Right lobe of liver (tissue), 6 donors: ENCODE results near the gene NTN4. TPM values are rescaled to one million over a fixed set of nuclear protein-coding genes. Genes with fewer than 3 reads are reported as not detected.
A peak's percentile ranks its signal among the peaks of the same experiment; 100 is the strongest.

Experiments
- ATAC-seq, 4 donors: fragments of 200-7000 bp; cut with Tn5 transposase; one replicate each; pipeline ENCODE4 v1.9.1; 2020; ENCODE audit warnings: mild to moderate bottlenecking in 4 of 4, moderate library complexity in 4 of 4
- DNase-seq, 3 donors: peaks; one replicate each; pipeline ENCODE4 v3.0.0-alpha.2; 2020
- H3K27ac ChIP-seq, 3 donors: fragments of 200-600 bp; one replicate each; pipeline ENCODE4 v1.8.0; 2022
- H3K27me3 ChIP-seq, 2 donors: fragments of 200-600 bp; one replicate each; pipeline ENCODE4 v1.8.0; 2022
- H3K36me3 ChIP-seq, 4 donors: fragments of 200-600 bp; sonication (generic) in 1 of 4; one replicate each; pipeline versions ENCODE4 v1.5.1 to v1.8.0; 2017 to 2022; ENCODE audit warnings: control low read depth in 1 of 4
- H3K4me1 ChIP-seq, 4 donors: fragments of 200-600 bp; sonication (generic) in 1 of 4; one replicate each; pipeline versions ENCODE4 v1.5.1 to v1.8.0; 2017 to 2022; ENCODE audit warnings: control low read depth in 1 of 4
- H3K4me3 ChIP-seq, 3 donors: fragments of 200-600 bp; one replicate each; pipeline ENCODE4 v1.8.0; 2022
- H3K9me3 ChIP-seq, 4 donors: fragments of 200-600 bp; sonication (generic) in 1 of 4; one replicate each; pipeline versions ENCODE4 v1.5.1 to v1.8.0; 2017 to 2022; ENCODE audit warnings: control low read depth in 1 of 4
- CTCF ChIP-seq, 4 donors: fragments of 200-600 bp in 3 of 4; fragments of 450-650 bp in 1 of 4; IDR thresholded peaks; one replicate each; pipeline versions ENCODE4 v1.5.1 to v1.8.0; 2016 to 2022; ENCODE audit warnings: antibody characterized with exemption in 4 of 4, mild to moderate bottlenecking in 2 of 4
- POLR2A ChIP-seq: fragments of 450-650 bp; IDR thresholded peaks from one replicate; pipeline ENCODE4 v1.6.1; 2017; ENCODE audit warnings: antibody characterized with exemption, mild to moderate bottlenecking
- WGBS: methylation state at CpG from one replicate; pipeline ENCODE4 v1.1.6; 2018; ENCODE audit warnings: low coverage, low lambda C conversion rate; ENCODE audit not compliant: insufficient coverage; ENCODE audit errors: missing lambda C conversion rate; 5-methylcytosine and 5-hydroxymethylcytosine counted together
- intact Hi-C, 2 donors: fragments of 100-400 bp; cut with DNase I; formaldehyde crosslinking; loops; one replicate each; pipeline versions ENCODE4 v1.11.2 to v1.14.1; 2022
- small RNA-seq, 2 experiments: library from RNA; depleted of rRNA; stranded (forward); fragments of <200 nt; gene quantifications; one replicate each; pipeline ENCODE3, GENCODE V24; 2016
- total RNA-seq, 6 experiments: library from RNA; depleted of rRNA in 2 of 6; stranded (reverse); fragments of >200 nt in 2 of 6; fragmentation: NEBNext Ultra II Directional in 3 of 6; extraction: Animal tissue kit (Norgen Biotek cat#: 25700) in 3 of 6; gene quantifications; one replicate each; pipeline versions ENCODE4 v1.1.0 to v1.2.4, GENCODE V29; 2016 to 2023
- donor health status: DM: no; HTN: yes; CAD: no.
- donor health status: DM: no; HTN: no; CAD: no.
- donor health status: DM: no; HTN: no; CAD: no.
- donor health status: DM: no; HTN: yes; CAD: no.
- donor health status: DM: no; HTN: yes; CAD: no.

NTN4 gene
- total RNA-seq, 6 experiments from 2014 or later = 14.7 to 28.7 (median 18.9) TPM

GRCh38 chr12:95613021-95613420 is 177.5 kb downstream of the NTN4 start:
- H3K27me3 ChIP-seq = no peaks in the 10 kb centered on the region
- H3K4me3 ChIP-seq = no peak overlapping the region
- H3K4me1 ChIP-seq = peaks cover 0 to 3% (median 1%) of the 10 kb centered on the region in 4 donors
- no peak for DNase-seq
- intact Hi-C loops = no loop called here
- ATAC-seq = no peak
- no peaks in the 10 kb centered on the region for H3K9me3 ChIP-seq
- H3K36me3 ChIP-seq = no peaks in the 10 kb centered on the region
- H3K27ac ChIP-seq = no peak overlapping the region
- TF ChIP-seq CTCF (IDR thresholded peaks at IDR 0.05) (no peak), POLR2A (no peak)
- WGBS = 91% methylated on average over 7 of the region's 7 CpGs

- H3K4me1 ChIP-seq = peaks cover 0 to 10% (median 4%) of the 10 kb centered on the region in 4 donors
- DNase-seq = no peak
- peak in 2 of 4 donors; percentile 37 to 75 for ATAC-seq
- intact Hi-C loops = no loop called here
- no peaks in the 10 kb centered on the region for H3K9me3 ChIP-seq
- no peaks in the 10 kb centered on the region for H3K36me3 ChIP-seq
- no peak overlapping the region for H3K27ac ChIP-seq
- no peak overlapping the region for H3K4me3 ChIP-seq
- TF ChIP-seq POLR2A (no peak), CTCF (IDR thresholded peaks at IDR 0.05) (no peak)
- 78% methylated on average over 2 of the region's 2 CpGs for WGBS
- no peaks in the 10 kb centered on the region for H3K27me3 ChIP-seq
Measured at GRCh38 chr12:95611676-95612309, 178.8 kb downstream of the NTN4 start.

- Histone ChIP-seq H3K36me3 (no peaks in the 10 kb centered on the region), H3K9me3 (no peaks in the 10 kb centered on the region), H3K27ac (peak overlapping the region in 1 of 3 donors; percentile 24), H3K4me1 (peaks cover 0 to 10% (median 4%) of the 10 kb centered on the region in 4 donors), H3K27me3 (no peaks in the 10 kb centered on the region), H3K4me3 (no peak overlapping the region)
- ATAC-seq = peak; percentile 76 to 88 (median 82)
- peak in 2 of 3 donors; percentile 50 to 65 for DNase-seq
- intact Hi-C loops = no loop called here
- peak in 1 of 4 donors; percentile 10 for TF ChIP-seq CTCF (IDR thresholded peaks at IDR 0.05)
- no peak for TF ChIP-seq POLR2A
- 37% methylated on average over 10 of the region's 13 CpGs for WGBS
Measured at GRCh38 chr12:95608252-95609033, 182.1 kb downstream of the NTN4 start.

Small RNA genes within 50 kb of the gene (small RNA-seq; reads per million reads assigned to genes)
- gene RF00019 (0 reads per million in 2 experiments), gene RNU6-247P (0 reads per million in 2 experiments)

Other genes with a start within 250 kb of the NTN4 start
- gene USP44, start 239.3 kb downstream of the NTN4 start, total RNA-seq = under 1 TPM in 4 of 6 experiments, not detected in 2; 0.22 to 0.31 (median 0.23) TPM
- gene SNRPF, start 68.2 kb upstream of the NTN4 start, total RNA-seq = 10 to 100 TPM in 3 of 6 experiments, 1 to 10 TPM in 3; 5.8 to 10.4 (median 8.5) TPM
- 1 to 10 TPM in 2 of 6 experiments, under 1 TPM in 4; 0.19 to 1.8 (median 0.89) TPM for gene CCDC38, start 151.8 kb upstream of the NTN4 start, total RNA-seq
- 10 to 100 TPM; 41.4 to 97.8 (median 69.1) TPM for gene AMDHD1, start 152.6 kb upstream of the NTN4 start, total RNA-seq
- 100 to 1,000 TPM in 5 of 6 experiments, 10 to 100 TPM in 1; 95.8 to 190 (median 174) TPM for gene HAL, start 205.6 kb upstream of the NTN4 start, total RNA-seq
- gene LTA4H, start 244.8 kb upstream of the NTN4 start, total RNA-seq = 10 to 100 TPM; 19.0 to 32.5 (median 27.1) TPM